Spleen (tissue), 7 donors: ENCODE measurements around the gene OR1S2.

ENCODE experiments used
- CTCF ChIP-seq, 11 experiments: fragments of 200-600 bp in 7 of 11; fragments of 450-650 bp in 4 of 11; sonication (generic) in 4 of 11; IDR thresholded peaks in 8 of 11; conservative IDR thresholded peaks in 3 of 11; 1 replicate in 7 of 11; 2 replicates in 4 of 11; pipeline versions ENCODE4 v1.4.0 to v1.8.0; 2016 to 2021; ENCODE audit warnings: antibody characterized with exemption in 11 of 11, inconsistent platforms in 4 of 11, mild to moderate bottlenecking in 1 of 11
- POLR2A ChIP-seq, 3 donors: fragments of 450-650 bp; IDR thresholded peaks; one replicate each; pipeline ENCODE4 v1.5.1; 2017; ENCODE audit warnings: antibody characterized with exemption in 3 of 3, mild to moderate bottlenecking in 1 of 3
- donor health status: DM: no; HTN: no; CAD: no; lungs with moderate emphysema.
- donor health status: DM: no; HTN: no; CAD: no.
- donor health status: DM: no; HTN: no; CAD: no.

GRCh38 chr11:58164389-58164788 is 39.6 kb downstream of the OR1S2 start:
- TF ChIP-seq CTCF (IDR thresholded peaks at IDR 0.05 in 8 of 11, conservative IDR thresholded peaks at IDR 0.05 in 3 of 11) (no peak), POLR2A (IDR thresholded peaks at IDR 0.05) (no peak)
